Measurements from ENCODE around the gene APPBP2.

DNA sequence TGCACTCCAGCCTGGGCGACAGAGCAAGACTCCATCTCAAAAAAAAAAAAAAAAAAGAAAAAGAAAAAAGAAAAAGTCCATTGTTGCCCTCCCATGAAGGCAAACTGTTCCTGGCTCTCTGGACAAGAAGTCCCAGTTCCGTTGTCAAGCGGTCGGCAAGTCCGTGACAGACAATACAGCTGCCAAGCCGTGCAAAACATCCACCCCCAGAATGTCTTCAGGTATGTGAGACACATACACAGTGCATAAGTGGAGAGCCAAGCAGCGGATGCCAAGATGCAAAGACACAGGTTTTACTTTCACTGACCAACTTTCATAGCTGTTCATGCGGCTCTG, 33.6 kb upstream of the APPBP2 start:
- TF ChIP-seq POLR2AphosphoS5 (IDR thresholded peaks at IDR 0.05; ENCODE audit: insufficient read depth, low read depth, low read length) = no peak
- TF ChIP-seq CTCF (IDR thresholded peaks at IDR 0.05; ENCODE audit: extremely low read depth in 1 of 2, insufficient read depth in 1 of 2, low read depth in 1 of 2, low read length in 2 of 2) = no peak
- no peak for TF ChIP-seq EZH2 (IDR thresholded peaks at IDR 0.05; ENCODE audit: borderline replicate concordance, low read depth, low read length, severe bottlenecking)
